ENCODE results near the gene NUP50.

The NUP50 gene

GRCh38 chr22:45227645-45228400, 64.1 kb downstream of the NUP50 start:
- no peak for DNase-seq (ENCODE audit: low read depth in 1 of 2, low spot score in 1 of 2)

DNA sequence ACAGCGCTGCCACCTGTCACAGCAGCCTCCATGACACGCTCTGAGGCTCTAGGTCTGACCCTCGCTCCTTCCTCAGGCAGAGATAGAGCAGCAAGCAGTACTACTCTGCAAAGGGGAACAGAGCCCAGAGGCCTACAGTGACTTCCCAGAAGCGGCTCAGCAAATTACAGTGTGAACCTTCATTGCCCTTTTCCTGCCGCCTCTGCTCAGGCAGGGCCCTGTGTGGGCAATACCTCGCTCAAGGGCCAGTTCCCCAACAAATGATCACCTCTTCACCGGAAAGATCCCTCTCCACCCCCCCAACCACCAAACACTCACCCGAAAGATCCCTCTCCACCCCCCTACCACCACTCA, 64.7 kb downstream of the NUP50 start:
- DNase-seq (ENCODE audit: low read depth in 1 of 2, low spot score in 1 of 2), result no peak

DNA sequence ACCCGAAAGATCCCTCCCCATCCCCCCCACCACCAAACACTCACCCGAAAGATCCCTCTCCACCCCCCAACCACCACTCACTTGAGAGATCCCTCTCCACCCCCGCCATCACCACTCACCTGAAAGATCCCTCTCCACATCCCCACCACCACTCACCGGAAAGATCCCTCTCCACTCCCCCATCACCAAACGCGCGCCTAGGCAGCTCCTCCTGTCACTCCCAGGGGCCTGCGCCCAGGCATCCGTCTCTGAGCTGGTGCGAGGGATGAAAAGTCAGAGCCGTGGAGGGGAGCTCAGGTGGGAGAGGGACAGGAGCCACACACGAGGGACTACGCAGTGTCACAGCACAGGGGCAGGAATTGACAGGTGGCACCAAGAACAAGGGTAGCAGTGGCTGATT, 65.5 kb downstream of the NUP50 start:
- no peak for DNase-seq (ENCODE audit: low read depth in 1 of 2, low spot score in 1 of 2)

GRCh38 chr22:45230026-45230721, 66.4 kb downstream of the NUP50 start:
- no peak for DNase-seq (ENCODE audit: low read depth in 1 of 2, low spot score in 1 of 2)

DNA sequence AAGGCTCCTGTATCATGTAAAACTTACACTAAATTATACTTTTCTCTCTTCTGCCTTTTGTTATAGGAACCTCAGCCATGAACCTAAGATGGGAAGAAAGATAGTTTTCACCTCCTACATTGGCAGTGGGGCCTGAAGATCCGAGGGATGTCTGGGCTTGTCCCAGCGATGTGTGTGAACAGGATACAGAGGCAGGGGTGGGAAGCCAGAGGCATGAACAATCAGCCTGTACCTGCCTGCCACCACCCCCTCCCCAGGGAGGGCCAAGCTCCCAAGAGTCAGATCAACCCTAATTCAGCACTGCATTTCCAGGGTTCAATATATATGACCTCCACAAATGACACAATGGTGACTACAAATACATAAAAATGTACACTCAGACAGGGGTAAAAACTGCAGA, 67.6 kb downstream of the NUP50 start:
- DNase-seq (ENCODE audit: low read depth in 1 of 2, low spot score in 1 of 2), result no peak

DNA sequence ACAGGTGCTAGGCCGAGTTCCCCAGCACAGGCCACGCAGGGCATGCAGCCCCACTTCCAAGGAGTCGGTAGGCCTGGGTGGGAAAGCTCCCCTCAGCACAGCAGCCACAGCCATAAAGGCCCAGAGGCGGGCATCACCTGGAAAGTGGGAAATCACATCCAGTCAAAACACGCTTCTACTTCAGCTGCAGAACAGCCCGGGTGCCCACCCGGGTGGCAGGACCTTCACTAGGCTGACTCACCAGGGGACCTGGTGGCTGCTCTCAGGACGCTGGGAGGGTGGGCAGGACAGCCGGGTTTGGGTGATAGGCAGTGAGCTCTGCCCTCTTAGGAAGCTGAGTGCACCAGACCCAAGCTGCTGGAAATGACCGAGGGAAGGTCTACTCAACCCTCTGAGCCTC, 69.7 kb downstream of the NUP50 start:
- no peak for DNase-seq (ENCODE audit: low read depth in 1 of 2, low spot score in 1 of 2)

DNA sequence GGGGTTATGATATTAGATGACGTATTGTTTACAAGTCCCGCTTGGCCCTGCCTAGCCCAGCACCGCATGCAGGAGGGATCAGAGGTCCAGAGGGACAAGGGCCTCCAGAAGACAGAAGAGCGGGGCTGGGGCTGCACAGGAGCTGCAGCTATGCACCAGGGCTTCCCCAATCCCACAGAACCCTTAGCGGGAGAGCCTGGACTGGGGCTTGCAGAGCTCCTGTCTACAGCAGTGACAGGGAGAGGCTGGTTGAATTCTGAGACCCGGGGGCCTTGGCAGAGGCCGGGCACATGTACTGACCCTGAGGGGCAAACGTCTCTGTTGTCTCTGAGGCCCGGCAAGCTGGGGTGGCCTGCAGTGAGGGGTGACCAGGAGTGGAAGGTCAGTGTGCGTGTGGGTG, 70.1 kb downstream of the NUP50 start:
- DNase-seq (ENCODE audit: low read depth in 1 of 2, low spot score in 1 of 2), result no peak

GRCh38 chr22:45235101-45235777, 71.5 kb downstream of the NUP50 start:
- no peak for DNase-seq (ENCODE audit: low read depth in 1 of 2, low spot score in 1 of 2)

- DNase-seq (ENCODE audit: low read depth in 1 of 2, low spot score in 1 of 2), result no peak
Observed at GRCh38 chr22:45235851-45236342, 72.2 kb downstream of the NUP50 start.

- DNase-seq (ENCODE audit: low read depth in 1 of 2, low spot score in 1 of 2), result no peak
Observed at GRCh38 chr22:45237065-45237990, 73.6 kb downstream of the NUP50 start.
